H9 (cell line): ENCODE measurements around the gene CFAP61. TPM values are rescaled to one million over a fixed set of nuclear protein-coding genes. Genes with fewer than 3 reads are reported as not detected.

Experiments used
- DNase-seq: peaks from one replicate; pipeline ENCODE4 v3.0.0-alpha.2; 2017
- H2AFZ ChIP-seq: one replicate; pipeline ENCODE4 v1.6.1; 2013; ENCODE audit warnings: mild to moderate bottlenecking, low read length, control low read depth, moderate library complexity
- H2AK5ac ChIP-seq: 2 replicates; pipeline ENCODE4 v1.6.1; 2013; ENCODE audit warnings: low read length, control low read depth, mixed read lengths; ENCODE audit not compliant: insufficient read length
- H2BK120ac ChIP-seq: one replicate; pipeline ENCODE4 v1.6.1; 2013; ENCODE audit warnings: low read depth, mild to moderate bottlenecking, low read length, control low read depth, inconsistent platforms; ENCODE audit not compliant: poor library complexity, severe bottlenecking
- H2BK12ac ChIP-seq: 2 replicates; pipeline ENCODE4 v1.6.1; 2013; ENCODE audit warnings: low read length, control low read depth, mixed read lengths, low read depth; ENCODE audit not compliant: insufficient read length
- H2BK15ac ChIP-seq: 2 replicates; pipeline ENCODE4 v1.6.1; 2013; ENCODE audit warnings: low read depth, low read length, control low read depth
- H2BK20ac ChIP-seq: one replicate; pipeline ENCODE4 v1.6.1; 2013; ENCODE audit warnings: low read depth, mild to moderate bottlenecking, low read length, control low read depth, inconsistent platforms; ENCODE audit not compliant: poor library complexity, severe bottlenecking
- H2BK5ac ChIP-seq: 2 replicates; pipeline ENCODE4 v1.6.1; 2013; ENCODE audit warnings: low read length, control low read depth, mixed read lengths; ENCODE audit not compliant: insufficient read length
- H3K14ac ChIP-seq: 2 replicates; pipeline ENCODE4 v1.6.1; 2013; ENCODE audit warnings: low read length, control low read depth; ENCODE audit not compliant: insufficient read depth
- H3K18ac ChIP-seq: 2 replicates; pipeline ENCODE4 v1.6.1; 2013; ENCODE audit warnings: low read depth, mild to moderate bottlenecking, mixed read lengths, low read length, control low read depth; ENCODE audit not compliant: insufficient read length
- H3K23ac ChIP-seq: 2 replicates; pipeline ENCODE4 v1.6.1; 2013; ENCODE audit warnings: low read length, control low read depth, mixed read lengths, low read depth; ENCODE audit not compliant: insufficient read length
- H3K23me2 ChIP-seq: 2 replicates; pipeline ENCODE4 v1.6.1; 2013; ENCODE audit warnings: low read depth, mild to moderate bottlenecking, mixed read lengths, low read length, control low read depth; ENCODE audit not compliant: insufficient read length, poor library complexity, severe bottlenecking
- H3K27ac ChIP-seq: 2 replicates; pipeline ENCODE4 v1.5.1; 2013; ENCODE audit warnings: low read length, control low read depth, mixed read lengths, low read depth; ENCODE audit not compliant: insufficient read length
- H3K27me3 ChIP-seq: 2 replicates; pipeline ENCODE4 v1.6.1; 2013; ENCODE audit warnings: low read length, control low read depth, inconsistent platforms; ENCODE audit not compliant: insufficient read depth
- H3K4ac ChIP-seq: 2 replicates; pipeline ENCODE4 v1.6.1; 2013; ENCODE audit warnings: low read depth, mild to moderate bottlenecking, control low read depth, inconsistent platforms, low read length, moderate library complexity
- H3K4me1 ChIP-seq: 2 replicates; pipeline ENCODE4 v1.6.1; 2013; ENCODE audit warnings: low read length, control low read depth, inconsistent platforms; ENCODE audit not compliant: insufficient read depth
- H3K4me2 ChIP-seq: 2 replicates; pipeline ENCODE4 v1.6.1; 2013; ENCODE audit warnings: low read length, control low read depth, mixed read lengths; ENCODE audit not compliant: insufficient read length, insufficient read depth
- H3K56ac ChIP-seq: 2 replicates; pipeline ENCODE4 v1.6.1; 2013; ENCODE audit warnings: low read depth, mild to moderate bottlenecking, mixed read lengths, low read length, control low read depth; ENCODE audit not compliant: insufficient read length
- H3K79me1 ChIP-seq: 2 replicates; pipeline ENCODE4 v1.6.1; 2013; ENCODE audit warnings: low read depth, mild to moderate bottlenecking, moderate library complexity, low read length, control low read depth, inconsistent platforms; ENCODE audit not compliant: insufficient read depth, poor library complexity, severe bottlenecking
- H3K79me2 ChIP-seq: 2 replicates; pipeline ENCODE4 v1.6.1; 2013; ENCODE audit warnings: low read length, control low read depth, inconsistent platforms; ENCODE audit not compliant: insufficient read depth
- H3K9ac ChIP-seq: 2 replicates; pipeline ENCODE4 v1.6.1; 2013; ENCODE audit warnings: low read length, control low read depth, mixed read lengths; ENCODE audit not compliant: insufficient read length; ENCODE audit errors: extremely low read depth
- H3K9me3 ChIP-seq: one replicate; pipeline ENCODE4 v1.6.1; 2013; ENCODE audit warnings: low read depth, low read length, inconsistent platforms; ENCODE audit not compliant: control insufficient read depth
- H3T11ph ChIP-seq: one replicate; pipeline ENCODE4 v1.6.1; 2013; ENCODE audit warnings: mild to moderate bottlenecking, low read length, control low read depth, inconsistent platforms
- H4K20me1 ChIP-seq: one replicate; pipeline ENCODE4 v1.6.1; 2013; ENCODE audit not compliant: control insufficient read depth, insufficient read length, insufficient read depth
- H4K5ac ChIP-seq: 2 replicates; pipeline ENCODE4 v1.6.1; 2013; ENCODE audit warnings: low read depth, mild to moderate bottlenecking, mixed read lengths, low read length, control low read depth; ENCODE audit not compliant: insufficient read length
- H4K8ac ChIP-seq: replicated peaks from 2 replicates; pipeline ENCODE4 v1.6.1; 2013; ENCODE audit warnings: low read length, control low read depth, mixed read lengths, low read depth; ENCODE audit not compliant: insufficient read length
- H4K91ac ChIP-seq: 2 replicates; pipeline ENCODE4 v1.6.1; 2013; ENCODE audit warnings: low read depth, mild to moderate bottlenecking, moderate library complexity, mixed read lengths, low read length, control low read depth; ENCODE audit not compliant: insufficient read length
- H3K27ac Mint-ChIP-seq, 3 experiments: 2 replicates in 2 of 3; 3 replicates in 1 of 3; pipeline ENCODE4 v1.8.0; 2020 to 2021; ENCODE audit warnings: mixed read lengths in 3 of 3, mild to moderate bottlenecking in 1 of 3, moderate library complexity in 1 of 3
- H3K27me3 Mint-ChIP-seq: 2 replicates; pipeline ENCODE4 v1.8.0; 2021; ENCODE audit warnings: low read depth, mild to moderate bottlenecking, moderate library complexity, mixed read lengths
- H3K36me3 Mint-ChIP-seq, 3 experiments: 2 replicates in 2 of 3; 3 replicates in 1 of 3; pipeline ENCODE4 v1.8.0; 2020 to 2021; ENCODE audit warnings: low read depth in 3 of 3, mixed read lengths in 3 of 3; ENCODE audit not compliant: insufficient read depth in 1 of 3
- H3K4me1 Mint-ChIP-seq, 2 experiments: 2 replicates each; pipeline ENCODE4 v1.8.0; 2020; ENCODE audit warnings: mixed read lengths in 2 of 2
- H3K4me3 Mint-ChIP-seq, 2 experiments: 2 replicates in 1 of 2; 3 replicates in 1 of 2; pipeline ENCODE4 v1.8.0; 2020 to 2021; ENCODE audit warnings: mild to moderate bottlenecking in 2 of 2, mixed read lengths in 2 of 2, moderate library complexity in 1 of 2
- H3K9me3 Mint-ChIP-seq, 2 experiments: 2 replicates in 1 of 2; 3 replicates in 1 of 2; pipeline ENCODE4 v1.8.0; 2020; ENCODE audit warnings: mild to moderate bottlenecking in 2 of 2, mixed read lengths in 2 of 2, moderate library complexity in 1 of 2
- total RNA-seq: library from RNA; stranded (reverse); gene quantifications from 2 replicates; pipeline ENCODE4 v1.2.1, GENCODE V29; 2021
- TF ChIP-seq, protein P1 (sequence below): fragments of 200-600 bp; sonication (generic); conservative IDR thresholded peaks from 3 replicates; pipeline ENCODE4 v1.8.0; 2021; ENCODE audit warnings: antibody characterized with exemption, mild to moderate bottlenecking

The CFAP61 gene
- total RNA-seq, 1 experiment from 2014 or later, result 0.44 TPM

DNA sequence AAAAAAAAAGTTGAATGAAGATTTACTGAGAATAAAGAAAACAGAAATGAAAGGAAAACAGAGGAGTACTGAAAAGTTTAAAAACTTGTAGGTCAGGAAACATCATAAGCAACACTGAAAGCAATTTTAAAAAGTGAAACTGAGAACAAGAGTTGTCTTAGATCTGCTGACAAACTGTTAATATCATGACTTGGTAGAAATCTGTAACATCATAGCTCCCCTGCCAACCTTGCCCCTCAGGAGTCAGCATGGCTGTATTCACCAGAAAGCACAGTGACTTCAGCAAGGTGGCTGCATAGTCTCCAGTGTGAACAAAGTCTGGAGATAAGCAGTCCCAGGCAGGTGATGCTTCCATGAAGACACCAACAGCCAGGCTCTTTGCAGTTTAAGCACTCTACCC is 29.8 kb upstream of the CFAP61 start:
- DNase-seq, result no peak
- Histone ChIP-seq H3K9ac (no peak overlapping the region), H3K27me3 (no peaks in the 10 kb centered on the region), H3K79me2 (peaks cover 11% of the 10 kb centered on the region; the same call in 1 of the 2 replicates), H3T11ph (no peak overlapping the region), H3K56ac (no peak overlapping the region), H2AFZ (no peak overlapping the region), H3K23ac (no peak overlapping the region), H3K18ac (no peak overlapping the region), H3K27ac (no peak overlapping the region), H2BK20ac (no peak overlapping the region), H2BK12ac (no peak overlapping the region), H4K8ac (no peak overlapping the region), H4K20me1 (no peaks in the 10 kb centered on the region), H3K4me2 (no peak overlapping the region), H4K91ac (no peak overlapping the region), H3K14ac (no peak overlapping the region), H3K4me1 (peaks cover 2% of the 10 kb centered on the region; the same call in 1 of the 2 replicates), H4K5ac (no peak overlapping the region), H3K4ac (no peak overlapping the region), H3K9me3 (no peaks in the 10 kb centered on the region), H3K79me1 (peaks cover 6% of the 10 kb centered on the region), H2BK120ac (no peak overlapping the region), H2AK5ac (no peak overlapping the region), H2BK5ac (no peak overlapping the region), H3K23me2 (no peaks in the 10 kb centered on the region), H2BK15ac (no peak overlapping the region)
- H3K4me3 Mint-ChIP-seq, result no peak overlapping the region
- H3K36me3 Mint-ChIP-seq, result peaks cover 0 to 18% (median 12%) of the 10 kb centered on the region in 3 experiments; a peak in 5 of 7 replicates
- peaks cover 12 to 27% of the 10 kb centered on the region in 2 experiments for H3K4me1 Mint-ChIP-seq
- no peaks in the 10 kb centered on the region for H3K9me3 Mint-ChIP-seq
- TF ChIP-seq, protein P1, sequence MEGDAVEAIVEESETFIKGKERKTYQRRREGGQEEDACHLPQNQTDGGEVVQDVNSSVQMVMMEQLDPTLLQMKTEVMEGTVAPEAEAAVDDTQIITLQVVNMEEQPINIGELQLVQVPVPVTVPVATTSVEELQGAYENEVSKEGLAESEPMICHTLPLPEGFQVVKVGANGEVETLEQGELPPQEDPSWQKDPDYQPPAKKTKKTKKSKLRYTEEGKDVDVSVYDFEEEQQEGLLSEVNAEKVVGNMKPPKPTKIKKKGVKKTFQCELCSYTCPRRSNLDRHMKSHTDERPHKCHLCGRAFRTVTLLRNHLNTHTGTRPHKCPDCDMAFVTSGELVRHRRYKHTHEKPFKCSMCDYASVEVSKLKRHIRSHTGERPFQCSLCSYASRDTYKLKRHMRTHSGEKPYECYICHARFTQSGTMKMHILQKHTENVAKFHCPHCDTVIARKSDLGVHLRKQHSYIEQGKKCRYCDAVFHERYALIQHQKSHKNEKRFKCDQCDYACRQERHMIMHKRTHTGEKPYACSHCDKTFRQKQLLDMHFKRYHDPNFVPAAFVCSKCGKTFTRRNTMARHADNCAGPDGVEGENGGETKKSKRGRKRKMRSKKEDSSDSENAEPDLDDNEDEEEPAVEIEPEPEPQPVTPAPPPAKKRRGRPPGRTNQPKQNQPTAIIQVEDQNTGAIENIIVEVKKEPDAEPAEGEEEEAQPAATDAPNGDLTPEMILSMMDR, result no peak
- no peak overlapping the region; a peak in 1 of 7 replicates for H3K27ac Mint-ChIP-seq
- no peaks in the 10 kb centered on the region; the same call in 1 of the 2 replicates for H3K27me3 Mint-ChIP-seq
